GM12875 (cell line): ENCODE results near the gene MRPL12.

Source experiments
- H3K4me3 ChIP-seq: one replicate; pipeline ENCODE4 v1.5.1; 2011; ENCODE audit warnings: low read depth, low read length, control low read depth
- TF ChIP-seq, protein P1 (sequence below): IDR thresholded peaks from 2 replicates; pipeline ENCODE4 v1.5.1; 2011; ENCODE audit warnings: low read depth, mild to moderate bottlenecking, control low read depth, inconsistent platforms, low read length, moderate library complexity, borderline replicate concordance; ENCODE audit not compliant: insufficient read depth

The MRPL12 gene

DNA sequence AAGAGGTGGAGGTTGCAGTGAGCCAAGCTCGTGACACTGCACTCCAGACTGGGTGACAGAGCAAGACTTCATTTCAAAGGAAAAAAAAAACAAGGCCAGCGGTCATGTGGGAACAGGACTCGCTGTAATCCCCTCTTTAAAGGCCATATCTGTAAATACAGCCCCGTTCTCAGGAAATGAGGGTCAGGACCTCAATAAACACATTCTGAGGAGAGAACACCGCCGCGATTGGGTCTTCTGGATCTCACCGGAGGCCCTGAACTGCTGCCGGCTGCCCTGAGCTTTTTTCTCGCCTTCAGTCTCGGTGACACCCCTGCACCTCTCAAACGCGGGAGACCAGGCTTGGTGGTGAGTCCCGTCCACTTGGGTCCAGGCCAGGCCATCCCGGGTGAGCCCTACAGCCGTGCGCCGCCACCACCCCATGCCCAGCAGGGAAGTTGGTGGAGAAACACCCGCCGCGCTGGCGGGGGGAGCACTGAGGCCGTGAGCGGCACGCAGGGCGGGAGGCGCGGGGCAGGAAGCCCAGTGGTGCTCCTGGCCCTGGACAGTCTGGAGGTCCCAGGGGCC, 37.3 kb downstream of the MRPL12 start:
- H3K4me3 ChIP-seq, result no peak overlapping the region

DNA sequence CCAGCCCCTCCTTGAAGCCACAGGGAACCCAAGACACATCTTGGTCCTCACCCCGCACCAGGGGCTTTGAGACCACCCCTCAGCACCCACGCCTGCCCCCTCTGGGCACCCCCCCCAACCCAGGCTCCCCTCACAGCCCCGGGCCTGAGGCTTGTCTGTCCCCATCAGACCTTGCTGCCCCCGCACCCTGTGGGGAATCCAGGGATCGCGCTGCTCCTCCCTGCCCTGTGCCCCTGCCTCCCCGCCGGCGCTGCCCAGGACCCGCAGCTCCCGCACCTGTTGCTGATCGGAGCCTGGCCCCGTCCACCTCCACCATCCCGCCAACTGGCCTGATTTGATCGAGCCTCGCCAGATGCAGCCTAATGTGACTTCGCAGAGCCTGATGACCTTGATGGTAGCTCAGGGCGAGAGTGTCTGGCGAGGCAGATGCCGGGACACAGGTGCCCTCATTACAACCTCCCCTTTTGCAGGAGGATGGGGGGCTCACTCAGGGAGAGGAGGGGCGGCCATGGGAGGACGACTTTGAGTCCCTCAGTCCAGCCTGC, 38.0 kb downstream of the MRPL12 start:
- no peak overlapping the region for H3K4me3 ChIP-seq
- TF ChIP-seq, protein P1, sequence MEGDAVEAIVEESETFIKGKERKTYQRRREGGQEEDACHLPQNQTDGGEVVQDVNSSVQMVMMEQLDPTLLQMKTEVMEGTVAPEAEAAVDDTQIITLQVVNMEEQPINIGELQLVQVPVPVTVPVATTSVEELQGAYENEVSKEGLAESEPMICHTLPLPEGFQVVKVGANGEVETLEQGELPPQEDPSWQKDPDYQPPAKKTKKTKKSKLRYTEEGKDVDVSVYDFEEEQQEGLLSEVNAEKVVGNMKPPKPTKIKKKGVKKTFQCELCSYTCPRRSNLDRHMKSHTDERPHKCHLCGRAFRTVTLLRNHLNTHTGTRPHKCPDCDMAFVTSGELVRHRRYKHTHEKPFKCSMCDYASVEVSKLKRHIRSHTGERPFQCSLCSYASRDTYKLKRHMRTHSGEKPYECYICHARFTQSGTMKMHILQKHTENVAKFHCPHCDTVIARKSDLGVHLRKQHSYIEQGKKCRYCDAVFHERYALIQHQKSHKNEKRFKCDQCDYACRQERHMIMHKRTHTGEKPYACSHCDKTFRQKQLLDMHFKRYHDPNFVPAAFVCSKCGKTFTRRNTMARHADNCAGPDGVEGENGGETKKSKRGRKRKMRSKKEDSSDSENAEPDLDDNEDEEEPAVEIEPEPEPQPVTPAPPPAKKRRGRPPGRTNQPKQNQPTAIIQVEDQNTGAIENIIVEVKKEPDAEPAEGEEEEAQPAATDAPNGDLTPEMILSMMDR, result no peak

More for the DNA sequence above, 37.3 kb downstream of the MRPL12 start:
- TF ChIP-seq, protein P1, result no peak

DNA sequence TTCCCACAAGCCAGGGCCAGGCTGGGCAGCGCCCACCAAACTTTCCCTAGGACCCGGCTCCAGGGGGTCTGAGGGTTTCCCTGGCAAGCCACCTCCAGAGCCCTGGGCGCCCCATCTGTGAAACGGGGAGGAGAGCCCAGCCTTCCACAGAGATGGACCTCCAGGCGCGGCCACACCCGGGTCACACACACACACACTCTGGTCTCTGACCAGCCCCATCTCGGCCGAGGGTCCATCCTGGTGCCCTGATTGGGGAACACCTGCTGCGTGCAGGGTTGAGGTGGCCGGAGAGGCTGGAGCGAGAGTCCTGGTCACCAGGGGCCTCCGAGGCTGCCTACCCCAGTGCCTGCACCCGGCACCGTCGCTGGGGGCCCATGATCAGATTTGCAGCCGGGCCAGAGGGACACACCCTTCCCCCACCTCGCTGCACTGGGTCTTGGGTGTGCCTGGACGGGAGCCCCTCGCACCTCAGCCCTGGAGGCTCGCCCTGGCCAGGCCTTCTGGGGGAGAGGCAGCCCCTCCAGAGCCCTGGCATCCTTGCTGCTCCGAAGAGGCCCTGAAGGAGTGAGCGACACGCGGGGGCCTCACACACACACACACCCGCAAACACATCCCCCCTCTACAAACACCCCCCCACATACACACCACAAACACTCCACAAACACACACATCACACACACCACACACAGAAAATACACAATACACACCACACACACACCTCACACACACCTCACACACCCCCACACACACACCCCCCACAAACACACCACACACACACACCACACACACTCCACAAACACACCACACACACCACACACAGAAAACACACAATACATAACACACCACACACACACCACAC, 38.7 kb downstream of the MRPL12 start:
- TF ChIP-seq, protein P1, result no peak
- H3K4me3 ChIP-seq, result no peak overlapping the region
